HG02885 (cell line): ENCODE data around the gene BMPR2.
"Not testable (repeated sequence)": the region's sequence is repeated elsewhere in the genome, so short reads cannot be mapped to it uniquely, and the experiment has no call there.

ENCODE experiments used
- ATAC-seq: cut with Tn5 transposase; IDR thresholded peaks from one replicate; pipeline ENCODE4 v1.9.1; 2021; ENCODE audit warnings: mild to moderate bottlenecking; ENCODE audit not compliant: unreplicated experiment, poor library complexity

Gene BMPR2

GRCh38 chr2:202444000-202444399, 67.9 kb downstream of the BMPR2 start:
- ATAC-seq, result no peak

- no peak for ATAC-seq
Observed at GRCh38 chr2:202449344-202449743, 73.2 kb downstream of the BMPR2 start.

- ATAC-seq, result no peak
Observed at GRCh38 chr2:202450785-202451184, 74.7 kb downstream of the BMPR2 start.

DNA sequence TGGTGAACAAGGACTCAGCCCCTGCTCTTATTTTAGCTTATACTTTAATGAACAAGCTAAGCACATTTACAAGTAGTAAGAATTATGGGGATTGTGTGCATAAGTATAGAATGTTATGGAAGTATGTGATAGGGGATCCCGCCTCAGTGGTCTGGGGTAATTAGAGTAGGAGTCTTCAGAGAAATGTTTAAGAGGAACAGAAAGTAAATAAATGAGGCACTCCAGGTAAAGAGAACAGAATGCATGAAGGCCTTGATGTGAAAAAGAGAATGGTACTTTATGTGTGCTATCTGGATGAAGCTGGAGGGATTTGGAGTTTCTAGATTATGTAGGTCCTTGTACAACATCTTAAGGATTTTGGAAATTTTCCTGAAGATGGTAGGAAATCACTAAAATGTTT, 76.6 kb downstream of the BMPR2 start:
- ATAC-seq, result no peak

DNA sequence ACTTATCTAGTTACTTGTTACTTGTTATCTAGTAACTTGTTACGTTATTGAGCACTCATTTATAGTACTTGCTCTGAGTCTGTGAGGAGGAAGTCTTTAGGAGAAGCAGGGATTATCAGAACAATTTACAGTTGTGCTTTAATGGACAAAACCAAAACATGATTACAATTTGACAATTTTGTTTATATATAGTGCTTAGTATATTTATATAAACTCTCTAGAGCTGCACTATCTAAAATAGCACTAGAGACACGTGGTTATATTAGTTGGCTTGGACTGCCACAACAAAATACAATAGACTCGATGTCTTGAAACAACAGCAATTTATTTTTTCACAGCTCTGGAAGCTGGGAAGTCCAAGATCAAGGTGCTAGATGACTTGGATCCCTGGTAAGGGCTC, 78.4 kb downstream of the BMPR2 start:
- ATAC-seq, result no peak

DNA sequence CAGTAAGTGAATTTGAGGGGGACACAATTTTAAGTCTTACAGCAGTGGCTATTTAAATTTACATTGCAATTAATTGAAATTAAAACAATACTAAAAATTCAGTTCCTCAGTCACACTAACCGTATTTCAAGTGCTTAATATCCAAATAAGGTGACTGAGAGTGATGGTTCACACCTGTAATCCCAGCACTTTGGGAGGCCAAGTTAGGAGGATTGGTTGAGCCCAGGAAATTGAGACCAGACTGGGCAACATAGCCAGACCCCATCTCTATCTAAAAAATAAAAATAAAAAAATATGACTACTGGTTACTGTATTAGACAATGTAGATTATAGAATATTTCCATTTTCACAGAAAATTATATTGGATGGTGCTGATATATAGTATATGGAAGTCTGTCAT, 79.0 kb downstream of the BMPR2 start:
- ATAC-seq, result no peak

- no peak for ATAC-seq
Observed at GRCh38 chr2:202460119-202460518, 84.0 kb downstream of the BMPR2 start.

GRCh38 chr2:202479090-202479489, 103.0 kb downstream of the BMPR2 start:
- no peak for ATAC-seq

- ATAC-seq, result no peak
Observed at GRCh38 chr2:202479610-202480009, 103.5 kb downstream of the BMPR2 start.

GRCh38 chr2:202486351-202486750, 110.2 kb downstream of the BMPR2 start:
- no peak for ATAC-seq

DNA sequence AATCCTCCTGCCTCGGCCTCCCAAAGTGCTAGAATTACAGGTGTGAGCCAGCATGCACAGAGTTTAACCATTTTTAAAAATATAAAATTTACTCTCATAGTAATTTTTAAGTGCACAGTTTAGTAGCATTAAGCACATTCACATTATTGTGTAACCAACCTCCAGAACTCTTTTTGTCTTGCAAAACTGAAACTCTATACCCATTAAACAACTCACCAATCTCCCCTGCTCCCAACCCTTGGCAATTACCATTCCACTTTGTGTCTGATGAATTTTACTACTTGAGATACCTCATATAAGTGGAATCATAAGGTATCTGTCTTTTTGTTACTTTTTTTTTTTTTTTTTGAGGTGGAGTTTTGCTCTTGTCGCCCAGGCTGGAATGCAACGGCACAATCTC, 112.5 kb downstream of the BMPR2 start:
- no peak for ATAC-seq

- no peak for ATAC-seq
Observed at GRCh38 chr2:202490479-202490878, 114.4 kb downstream of the BMPR2 start.

DNA sequence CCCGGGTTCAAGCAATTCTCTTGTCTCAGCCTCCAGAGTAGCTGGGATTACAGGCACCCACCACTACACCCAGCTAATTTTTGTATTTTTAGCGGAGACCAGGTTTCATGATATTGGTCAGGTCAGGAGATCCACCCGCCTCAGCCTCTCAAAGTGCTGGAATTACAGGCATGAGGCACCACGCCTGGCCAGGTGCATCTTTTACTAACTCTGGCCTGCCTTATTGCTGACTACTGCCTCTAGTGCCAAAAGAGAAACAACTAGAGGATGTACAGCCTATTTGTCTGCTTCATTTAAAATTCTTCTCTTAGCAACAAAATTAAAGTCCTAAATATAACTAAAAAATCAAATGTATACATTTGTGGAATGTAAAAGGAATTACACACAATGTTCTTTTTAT, 115.4 kb downstream of the BMPR2 start:
- no peak for ATAC-seq

GRCh38 chr2:202494300-202495229, 118.4 kb downstream of the BMPR2 start:
- ATAC-seq, result no peak

DNA sequence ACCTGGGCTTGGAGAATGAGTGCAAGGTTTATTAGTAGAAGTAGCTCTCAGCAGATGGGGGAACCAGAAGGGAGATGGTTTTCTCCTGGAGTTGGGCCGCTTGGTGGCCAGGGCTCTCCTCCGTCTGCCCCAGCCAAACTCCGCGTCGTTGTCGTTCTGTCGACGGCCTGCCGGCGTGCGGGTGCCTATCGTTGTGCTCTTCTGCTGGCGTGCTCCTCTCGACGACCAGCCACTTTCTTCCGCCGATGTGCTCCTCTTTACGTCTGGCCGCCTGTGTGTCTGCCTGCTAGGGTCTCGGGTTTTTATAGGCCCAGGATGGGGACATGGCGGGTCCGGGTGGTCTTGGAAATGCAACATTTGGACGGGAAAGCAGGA, 119.1 kb downstream of the BMPR2 start:
- ATAC-seq, result no peak

DNA sequence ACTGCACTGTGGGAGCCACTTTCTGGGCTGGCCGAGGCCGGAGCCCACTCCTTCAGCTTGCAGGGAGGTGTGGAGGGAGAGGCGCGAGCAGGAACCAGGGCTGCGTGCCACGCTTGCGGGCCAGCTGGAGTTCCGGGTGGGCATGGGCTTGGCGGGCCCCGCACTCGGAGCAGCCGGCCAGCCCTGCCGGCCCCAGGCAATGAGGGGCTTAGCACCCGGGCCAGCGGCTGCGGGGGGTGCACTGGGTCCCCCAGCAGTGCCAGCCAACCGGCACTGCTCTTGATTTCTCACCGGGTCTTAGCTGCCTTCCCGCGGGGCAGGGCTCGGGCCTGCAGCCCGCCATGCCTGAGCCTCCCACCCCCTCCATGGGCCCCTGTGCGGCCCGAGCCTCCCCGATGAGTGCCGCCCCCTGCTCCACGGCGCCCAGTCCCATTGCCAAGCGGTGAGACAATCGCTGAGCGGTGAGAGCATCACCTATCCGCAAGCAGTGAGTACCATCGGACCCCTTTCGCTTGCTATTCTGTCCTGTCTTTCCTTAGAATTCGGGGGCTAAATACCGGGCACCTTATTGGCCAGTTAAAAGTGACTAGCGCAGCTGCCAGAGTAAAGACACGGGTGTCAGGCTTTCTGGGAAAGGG, 120.8 kb downstream of the BMPR2 start:
- ATAC-seq, result not testable (repeated sequence)

DNA sequence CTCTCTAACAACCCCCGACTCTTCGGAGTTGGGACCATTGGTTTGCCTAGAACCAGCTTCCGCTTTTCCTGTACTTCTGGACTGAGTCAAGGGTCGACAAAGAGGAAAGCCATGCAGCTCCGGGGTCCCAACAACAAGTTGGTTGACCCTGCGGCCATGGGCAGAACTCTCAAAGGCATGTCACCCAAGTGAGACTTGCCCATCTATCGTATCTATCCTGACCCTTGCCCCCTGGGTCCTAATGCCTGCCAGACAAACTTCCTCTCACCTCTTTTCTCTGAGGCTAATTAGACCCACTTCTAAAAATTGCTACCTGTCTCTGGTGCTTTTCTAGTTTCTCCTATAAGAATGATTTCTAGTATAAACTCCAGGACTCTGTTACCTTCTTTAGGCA, 121.3 kb downstream of the BMPR2 start:
- not testable (repeated sequence) for ATAC-seq

DNA sequence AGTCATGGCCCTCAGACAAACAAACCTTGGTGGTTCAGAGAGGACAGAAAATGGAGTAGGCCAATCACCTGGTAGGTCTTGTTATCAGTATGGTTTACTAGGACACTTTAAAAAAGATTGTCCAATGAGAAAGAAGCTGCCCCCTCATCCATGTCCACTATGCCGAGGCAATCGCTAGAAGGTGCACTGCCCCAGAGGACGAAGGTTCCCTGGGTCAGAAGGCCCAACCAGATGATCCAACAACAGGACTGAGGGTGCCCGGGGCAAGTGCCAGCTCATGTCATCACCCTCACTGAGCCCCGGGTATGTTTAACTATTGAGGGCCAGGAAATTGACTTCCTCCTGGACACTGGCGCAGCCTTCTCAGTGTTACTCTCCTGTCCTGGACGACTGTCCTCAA, 123.7 kb downstream of the BMPR2 start:
- not testable (repeated sequence) for ATAC-seq

DNA sequence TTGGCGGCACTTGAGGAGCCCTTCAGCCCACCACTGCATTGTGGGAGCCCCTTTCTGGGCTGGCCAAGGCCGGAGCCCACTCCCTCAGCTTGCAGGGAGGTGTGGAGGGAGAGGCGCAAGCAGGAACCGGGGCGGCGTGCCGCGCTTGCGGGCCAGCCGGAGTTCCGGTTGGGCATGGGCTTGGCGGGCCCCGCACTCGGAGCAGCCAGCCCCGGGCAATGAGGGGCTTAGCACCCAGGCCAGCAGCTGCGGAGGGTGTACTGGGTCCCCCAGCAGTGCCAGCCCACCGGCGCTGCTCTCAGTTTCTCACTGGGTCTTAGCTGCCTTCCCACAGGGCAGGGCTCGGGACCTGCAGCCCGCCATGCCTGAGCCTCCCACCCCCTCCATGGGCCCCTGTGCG, 127.1 kb downstream of the BMPR2 start:
- not testable (repeated sequence) for ATAC-seq

GRCh38 chr2:202508686-202509085, 132.6 kb downstream of the BMPR2 start:
- ATAC-seq, result no peak

DNA sequence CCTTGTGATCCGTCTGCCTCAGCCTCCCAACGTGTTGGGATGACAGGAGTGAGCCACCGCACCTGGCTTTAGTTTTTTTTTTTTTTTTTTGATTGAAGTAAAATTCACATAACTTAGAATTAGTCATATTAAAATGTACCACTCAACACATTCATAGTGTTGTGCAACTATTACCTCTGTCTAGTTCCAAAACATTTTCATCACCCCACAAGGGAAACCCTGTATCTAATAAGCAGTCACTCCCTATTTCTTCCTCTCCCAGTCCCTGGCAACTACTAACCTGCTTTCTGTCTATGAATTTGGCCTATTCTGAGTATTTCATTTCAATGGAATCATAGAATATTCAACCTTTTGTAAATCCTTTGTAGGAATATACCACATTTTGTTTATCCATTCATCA, 134.8 kb downstream of the BMPR2 start:
- no peak for ATAC-seq

DNA sequence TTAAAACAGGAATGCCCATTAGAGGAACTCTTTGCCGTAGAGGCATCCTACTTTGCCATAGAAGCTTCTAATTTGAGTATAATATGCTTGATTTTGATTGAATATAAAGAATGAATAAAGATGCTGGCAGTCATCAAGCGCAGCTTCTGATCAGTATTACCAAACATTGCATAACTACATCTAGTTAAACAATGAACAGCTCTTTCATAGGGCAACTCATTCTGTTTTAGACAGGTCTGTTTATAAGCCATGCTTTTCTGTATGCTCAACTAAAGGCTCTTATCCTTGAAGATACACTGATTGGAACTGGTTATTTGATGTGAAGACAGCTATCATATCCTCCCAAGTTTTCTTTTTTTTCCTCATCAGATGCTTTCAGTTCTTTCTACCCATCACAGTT, 136.0 kb downstream of the BMPR2 start:
- ATAC-seq, result no peak
